GM18505 (cell line): ENCODE measurements around the gene TMC5.
"Not testable (repeated sequence)": the region's sequence is repeated elsewhere in the genome, so short reads cannot be mapped to it uniquely, and the experiment has no call there.

Source experiments
- ATAC-seq: cut with Tn5 transposase; IDR thresholded peaks from one replicate; pipeline ENCODE4 v1.9.1; 2021; ENCODE audit not compliant: unreplicated experiment
- POLR2A ChIP-seq: IDR thresholded peaks from 4 replicates; pipeline ENCODE4 v1.6.1; 2011; ENCODE audit warnings: borderline replicate concordance; ENCODE audit not compliant: insufficient read depth, insufficient read length; ENCODE audit errors: extremely low read depth

The TMC5 gene

DNA sequence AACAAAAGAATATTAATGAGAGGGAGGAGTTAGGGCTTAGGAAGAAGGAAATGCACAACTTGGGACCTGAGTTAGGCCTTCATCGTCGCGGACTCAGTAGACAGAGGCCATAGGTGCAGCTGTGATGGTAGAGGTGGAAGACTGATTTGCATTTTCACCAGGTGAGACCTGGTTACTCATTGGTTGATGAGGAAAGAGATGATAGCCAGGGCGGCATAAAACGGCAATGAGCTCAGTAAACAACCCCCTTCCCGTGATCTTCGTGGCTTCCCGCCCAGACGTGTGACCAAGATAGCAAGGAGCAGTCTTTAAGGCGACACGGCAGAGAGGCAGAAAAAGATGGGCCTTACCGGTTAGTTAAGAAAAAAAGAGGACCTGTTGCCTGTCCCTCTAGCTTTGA, at the start of gene TMC5:
Gene TMC5, plus strand, starts transcription at position 244 of the 400 bp plus-strand sequence. CDS start 22,156 bp downstream, outside the sequence.
- no peak for ATAC-seq
- TF ChIP-seq POLR2A: no peak

GRCh38 chr16:19372541-19372940, 45.1 kb upstream of the TMC5 start:
- ATAC-seq: not testable (repeated sequence)

DNA sequence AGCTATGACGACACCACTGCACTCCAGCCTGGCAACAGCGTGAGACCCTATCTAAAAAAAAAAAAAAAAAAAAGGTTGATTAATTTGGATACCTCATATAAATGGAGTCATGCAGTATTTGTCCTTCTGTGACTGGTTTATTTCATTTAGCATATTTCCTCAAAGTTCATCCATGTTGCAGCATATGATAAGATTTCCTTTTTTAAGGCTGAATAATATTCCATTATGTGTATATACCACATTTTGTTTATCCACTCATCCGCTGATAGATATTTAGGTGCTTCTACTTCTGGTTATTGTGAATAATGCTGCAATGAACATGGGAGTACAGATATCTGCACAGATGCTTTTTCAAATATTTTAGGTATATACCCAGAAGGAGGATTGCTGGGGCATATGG, 43.3 kb upstream of the TMC5 start:
- no peak for TF ChIP-seq POLR2A
- no peak for ATAC-seq

DNA sequence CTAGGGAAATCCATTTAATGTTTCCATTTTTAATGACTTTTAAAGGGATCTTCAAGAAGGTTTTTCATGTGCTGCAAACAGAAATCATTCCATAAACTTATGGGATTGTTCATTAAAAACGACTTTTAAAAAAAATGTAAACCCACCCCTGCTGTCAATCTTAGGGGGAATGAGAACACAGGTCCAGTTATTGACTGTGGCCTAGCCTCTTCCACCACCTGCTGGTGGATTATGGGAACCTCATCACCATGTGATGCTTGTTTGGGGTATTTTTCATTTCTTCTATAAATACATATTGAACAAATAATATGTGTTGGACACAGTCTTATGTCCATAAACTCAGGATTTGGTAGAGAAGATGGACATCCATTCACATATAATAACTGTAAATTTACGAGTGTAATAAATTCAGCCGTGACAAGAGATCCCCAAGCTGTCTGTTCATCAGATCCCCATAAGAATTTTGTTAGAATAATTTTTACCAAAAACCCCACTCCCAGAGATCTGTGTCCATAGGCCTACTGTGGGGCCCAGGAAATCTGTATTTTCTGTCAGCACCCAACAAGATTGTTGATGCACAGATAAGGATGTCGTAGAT, 42.0 kb upstream of the TMC5 start:
- ATAC-seq: no peak
- TF ChIP-seq POLR2A: no peak

DNA sequence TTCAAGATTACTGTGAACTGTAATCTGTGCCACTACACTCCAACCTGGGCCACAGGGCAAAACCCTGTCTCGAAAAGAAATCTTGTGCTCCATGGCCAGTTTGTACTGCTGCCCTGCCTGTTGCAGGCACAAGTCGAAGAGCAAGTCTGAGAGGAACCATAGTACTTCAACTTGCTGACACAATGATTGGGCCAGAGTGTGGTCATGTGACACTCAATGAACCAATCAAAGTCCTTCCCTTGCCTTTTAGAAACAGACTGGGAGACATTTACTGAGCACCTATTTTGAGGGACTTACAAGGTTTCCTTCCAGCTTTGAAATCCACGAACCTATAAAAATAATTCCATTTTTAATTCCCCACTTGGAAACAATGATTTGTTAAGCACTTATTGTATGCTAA, 39.8 kb upstream of the TMC5 start:
- no peak for TF ChIP-seq POLR2A
- no peak for ATAC-seq

- no peak for TF ChIP-seq POLR2A
- ATAC-seq: no peak
Measured at GRCh38 chr16:19378511-19378910, 39.2 kb upstream of the TMC5 start.

DNA sequence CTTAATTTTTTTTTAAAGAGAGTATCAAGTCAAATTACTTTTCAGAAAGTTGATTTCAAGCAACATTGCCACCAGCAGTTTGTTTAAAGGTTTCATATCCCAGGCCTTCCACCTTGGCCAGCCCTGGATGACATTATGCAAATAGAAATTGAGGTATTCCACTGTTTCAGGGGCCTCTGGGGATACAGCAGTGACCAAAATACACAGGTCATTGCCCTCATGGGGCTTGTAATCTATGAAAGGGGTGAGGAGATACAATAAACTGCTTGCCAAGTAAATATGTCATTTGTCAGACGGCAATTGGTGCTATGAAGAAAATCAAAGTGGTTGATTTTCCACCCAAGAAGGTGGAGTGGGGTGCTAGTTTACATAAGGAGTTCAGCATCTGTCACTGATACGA, 37.8 kb upstream of the TMC5 start:
- no peak for ATAC-seq
- no peak for TF ChIP-seq POLR2A

- no peak for TF ChIP-seq POLR2A
- no peak for ATAC-seq
Measured at GRCh38 chr16:19380328-19380727, 37.4 kb upstream of the TMC5 start.

- ATAC-seq: no peak
- TF ChIP-seq POLR2A: no peak
Measured at GRCh38 chr16:19382084-19382801, 35.4 kb upstream of the TMC5 start.

DNA sequence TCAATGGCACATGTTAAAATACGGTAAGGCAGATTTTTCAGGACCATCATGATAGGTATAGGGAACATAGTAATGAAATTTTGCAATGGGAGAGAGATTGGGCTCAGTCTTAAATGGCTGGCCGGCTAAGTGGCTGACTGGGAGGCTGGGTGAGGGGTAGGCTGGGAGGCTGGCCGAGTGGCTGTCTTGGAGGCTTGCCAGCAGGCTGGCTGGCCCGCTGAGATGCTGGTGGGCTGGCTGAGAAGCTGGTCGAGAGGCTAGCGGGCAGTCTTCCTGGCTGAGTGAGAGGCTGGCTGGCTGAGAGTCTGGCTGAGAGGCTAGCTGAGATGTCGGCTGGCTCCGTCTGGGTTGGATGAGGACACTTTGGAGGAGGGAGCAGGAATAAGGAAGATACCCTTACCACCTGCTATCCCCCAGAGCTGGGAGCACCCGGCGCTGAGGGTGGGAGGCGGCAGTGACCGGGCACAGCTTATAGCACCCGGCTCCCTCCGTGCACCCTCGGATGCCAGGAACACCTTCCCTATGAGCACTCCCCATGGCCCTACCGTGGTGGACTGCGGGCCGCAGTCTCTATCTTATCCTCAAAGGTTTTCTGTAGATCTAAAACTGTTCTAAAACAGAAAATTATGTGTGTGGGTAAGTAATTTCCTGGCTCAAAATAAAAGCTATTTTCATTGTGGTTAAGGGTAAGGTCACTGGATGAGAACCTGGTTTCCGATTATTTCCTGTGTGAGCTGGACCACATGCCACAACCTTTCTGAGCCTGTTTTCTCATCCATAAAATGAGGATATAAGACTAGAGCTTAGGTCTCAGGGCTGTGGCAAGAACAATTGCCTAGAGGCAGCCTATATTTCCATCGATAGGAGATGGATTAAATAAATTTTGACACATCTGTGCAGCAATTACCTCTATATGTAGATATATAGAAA, 34.5 kb upstream of the TMC5 start:
- ATAC-seq: no peak
- TF ChIP-seq POLR2A: no peak

GRCh38 chr16:19384656-19385055, 33.0 kb upstream of the TMC5 start:
- ATAC-seq: no peak
- no peak for TF ChIP-seq POLR2A

- ATAC-seq: no peak
- TF ChIP-seq POLR2A: no peak
Measured at GRCh38 chr16:19386525-19386924, 31.2 kb upstream of the TMC5 start.

- no peak for ATAC-seq
- no peak for TF ChIP-seq POLR2A
Measured at GRCh38 chr16:19389246-19389645, 28.4 kb upstream of the TMC5 start.

- not testable (repeated sequence) for ATAC-seq
Measured at GRCh38 chr16:19391185-19391776, 26.4 kb upstream of the TMC5 start.
